Measurements from ENCODE around the gene CARD11. TPM values are rescaled to one million over a fixed set of nuclear protein-coding genes. Genes with fewer than 3 reads are reported as not detected.

CARD11 gene
- polyA plus RNA-seq, 1 donor from 2014 or later: not detected

DNA sequence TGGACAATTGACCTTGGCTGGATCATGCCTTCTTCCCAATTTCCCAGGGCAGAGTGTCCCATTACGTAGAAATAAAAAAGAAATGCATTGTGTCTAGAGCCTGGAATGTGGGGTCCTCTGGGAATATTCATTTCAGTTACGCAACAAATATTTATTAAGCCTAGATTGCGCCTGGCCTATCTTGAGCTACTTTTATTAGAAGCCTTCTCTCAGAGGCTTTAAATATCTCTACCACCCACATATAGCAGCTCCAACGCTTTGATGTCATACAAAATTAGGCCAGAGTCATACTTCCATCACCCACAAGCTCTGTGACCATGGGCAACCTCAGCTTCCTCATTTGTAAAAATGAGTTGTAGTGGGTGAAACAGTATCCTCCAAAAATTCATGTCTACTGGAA, 24.9 kb upstream of the CARD11 start:
- Histone ChIP-seq H3K27me3 (ENCODE audit: insufficient read depth, low read depth, low read length) (no peaks in the 10 kb centered on the region), H3K4me2 (ENCODE audit: low read length) (no peak overlapping the region), H3K9me3 (ENCODE audit: low read length) (no peaks in the 10 kb centered on the region), H3K36me3 (ENCODE audit: insufficient read depth, low read length) (no peaks in the 10 kb centered on the region), H3K9ac (ENCODE audit: low read length) (no peak overlapping the region), H4K20me1 (ENCODE audit: insufficient read depth) (no peaks in the 10 kb centered on the region), H3K27ac (ENCODE audit: low read length) (no peak overlapping the region), H3F3A (ENCODE audit: insufficient read depth, low read length, poor library complexity, severe bottlenecking) (no peaks in the 10 kb centered on the region), H3K79me2 (replicated peaks; ENCODE audit: insufficient read depth, low read length) (no peaks in the 10 kb centered on the region), H2AFZ (ENCODE audit: low read depth, low read length) (no peak overlapping the region), H3K9me2 (ENCODE audit: insufficient read depth, low read length) (no peaks in the 10 kb centered on the region), H3K4me3 (ENCODE audit: low read length) (no peak overlapping the region)
- TF ChIP-seq SMC3 (conservative IDR thresholded peaks at IDR 0.05; ENCODE audit: poor library complexity) (no peak), MXI1 (conservative IDR thresholded peaks at IDR 0.05; ENCODE audit: poor library complexity, severe bottlenecking) (no peak), POLR2AphosphoS5 (IDR thresholded peaks at IDR 0.05) (no peak), TAF1 (IDR thresholded peaks at IDR 0.05; ENCODE audit: low read depth) (no peak), EZH2 (IDR thresholded peaks at IDR 0.05; ENCODE audit: borderline replicate concordance, insufficient read depth, low read length, poor library complexity, severe bottlenecking) (no peak), EP300 (conservative IDR thresholded peaks at IDR 0.05; ENCODE audit: poor library complexity, severe bottlenecking) (no peak), RAD21 (conservative IDR thresholded peaks at IDR 0.05) (no peak)
- TF ChIP-seq, protein P1, sequence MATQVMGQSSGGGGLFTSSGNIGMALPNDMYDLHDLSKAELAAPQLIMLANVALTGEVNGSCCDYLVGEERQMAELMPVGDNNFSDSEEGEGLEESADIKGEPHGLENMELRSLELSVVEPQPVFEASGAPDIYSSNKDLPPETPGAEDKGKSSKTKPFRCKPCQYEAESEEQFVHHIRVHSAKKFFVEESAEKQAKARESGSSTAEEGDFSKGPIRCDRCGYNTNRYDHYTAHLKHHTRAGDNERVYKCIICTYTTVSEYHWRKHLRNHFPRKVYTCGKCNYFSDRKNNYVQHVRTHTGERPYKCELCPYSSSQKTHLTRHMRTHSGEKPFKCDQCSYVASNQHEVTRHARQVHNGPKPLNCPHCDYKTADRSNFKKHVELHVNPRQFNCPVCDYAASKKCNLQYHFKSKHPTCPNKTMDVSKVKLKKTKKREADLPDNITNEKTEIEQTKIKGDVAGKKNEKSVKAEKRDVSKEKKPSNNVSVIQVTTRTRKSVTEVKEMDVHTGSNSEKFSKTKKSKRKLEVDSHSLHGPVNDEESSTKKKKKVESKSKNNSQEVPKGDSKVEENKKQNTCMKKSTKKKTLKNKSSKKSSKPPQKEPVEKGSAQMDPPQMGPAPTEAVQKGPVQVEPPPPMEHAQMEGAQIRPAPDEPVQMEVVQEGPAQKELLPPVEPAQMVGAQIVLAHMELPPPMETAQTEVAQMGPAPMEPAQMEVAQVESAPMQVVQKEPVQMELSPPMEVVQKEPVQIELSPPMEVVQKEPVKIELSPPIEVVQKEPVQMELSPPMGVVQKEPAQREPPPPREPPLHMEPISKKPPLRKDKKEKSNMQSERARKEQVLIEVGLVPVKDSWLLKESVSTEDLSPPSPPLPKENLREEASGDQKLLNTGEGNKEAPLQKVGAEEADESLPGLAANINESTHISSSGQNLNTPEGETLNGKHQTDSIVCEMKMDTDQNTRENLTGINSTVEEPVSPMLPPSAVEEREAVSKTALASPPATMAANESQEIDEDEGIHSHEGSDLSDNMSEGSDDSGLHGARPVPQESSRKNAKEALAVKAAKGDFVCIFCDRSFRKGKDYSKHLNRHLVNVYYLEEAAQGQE (IDR thresholded peaks at IDR 0.05; ENCODE audit: borderline replicate concordance): no peak
- TF ChIP-seq, protein P2, sequence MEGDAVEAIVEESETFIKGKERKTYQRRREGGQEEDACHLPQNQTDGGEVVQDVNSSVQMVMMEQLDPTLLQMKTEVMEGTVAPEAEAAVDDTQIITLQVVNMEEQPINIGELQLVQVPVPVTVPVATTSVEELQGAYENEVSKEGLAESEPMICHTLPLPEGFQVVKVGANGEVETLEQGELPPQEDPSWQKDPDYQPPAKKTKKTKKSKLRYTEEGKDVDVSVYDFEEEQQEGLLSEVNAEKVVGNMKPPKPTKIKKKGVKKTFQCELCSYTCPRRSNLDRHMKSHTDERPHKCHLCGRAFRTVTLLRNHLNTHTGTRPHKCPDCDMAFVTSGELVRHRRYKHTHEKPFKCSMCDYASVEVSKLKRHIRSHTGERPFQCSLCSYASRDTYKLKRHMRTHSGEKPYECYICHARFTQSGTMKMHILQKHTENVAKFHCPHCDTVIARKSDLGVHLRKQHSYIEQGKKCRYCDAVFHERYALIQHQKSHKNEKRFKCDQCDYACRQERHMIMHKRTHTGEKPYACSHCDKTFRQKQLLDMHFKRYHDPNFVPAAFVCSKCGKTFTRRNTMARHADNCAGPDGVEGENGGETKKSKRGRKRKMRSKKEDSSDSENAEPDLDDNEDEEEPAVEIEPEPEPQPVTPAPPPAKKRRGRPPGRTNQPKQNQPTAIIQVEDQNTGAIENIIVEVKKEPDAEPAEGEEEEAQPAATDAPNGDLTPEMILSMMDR (IDR thresholded peaks at IDR 0.05; ENCODE audit: poor library complexity, severe bottlenecking): no peak

DNA sequence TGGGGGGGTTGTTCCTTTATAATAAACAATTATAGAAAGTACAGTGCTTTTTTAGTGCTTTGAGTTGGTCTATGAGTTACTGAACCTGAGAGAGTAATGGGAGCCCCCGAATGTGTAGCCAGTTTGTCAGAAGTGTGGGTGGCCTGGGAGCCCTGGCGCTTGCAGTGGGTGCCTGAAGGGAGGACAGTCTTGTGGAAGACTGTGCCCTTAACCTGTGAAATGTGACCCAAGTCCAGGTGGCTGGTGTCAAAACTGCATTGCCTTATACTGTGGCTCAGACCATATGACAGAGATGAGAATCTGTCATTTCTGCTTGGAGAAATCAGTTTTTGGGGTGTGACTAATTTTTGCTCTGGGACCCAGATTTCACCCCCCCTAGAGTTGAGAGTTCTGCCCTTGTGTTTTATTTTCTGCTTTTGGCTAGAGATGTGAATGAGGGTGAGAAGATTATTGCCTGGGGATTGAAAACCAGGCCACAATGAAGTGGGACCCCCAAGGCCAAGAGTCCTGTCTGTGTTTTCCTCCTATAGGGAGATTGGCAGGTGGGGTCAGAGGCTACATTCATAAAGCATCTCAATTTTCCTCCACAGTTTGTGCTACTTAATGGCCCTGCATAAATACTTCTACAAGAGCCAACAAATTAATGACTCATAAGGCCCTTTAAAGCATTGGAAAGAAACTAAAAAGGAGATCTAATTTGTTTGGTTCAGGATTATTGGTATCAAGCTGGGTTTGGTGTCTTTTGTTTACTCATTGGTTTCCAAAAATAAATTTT, 24.1 kb upstream of the CARD11 start:
- Histone ChIP-seq H3K4me2 (ENCODE audit: low read length) (no peak overlapping the region), H3K9ac (ENCODE audit: low read length) (no peak overlapping the region), H2AFZ (ENCODE audit: low read depth, low read length) (no peak overlapping the region), H3K4me3 (ENCODE audit: low read length) (no peak overlapping the region), H4K20me1 (ENCODE audit: insufficient read depth) (no peaks in the 10 kb centered on the region), H3K9me3 (ENCODE audit: low read length) (no peaks in the 10 kb centered on the region), H3K9me2 (ENCODE audit: insufficient read depth, low read length) (no peaks in the 10 kb centered on the region), H3K27me3 (ENCODE audit: insufficient read depth, low read depth, low read length) (no peaks in the 10 kb centered on the region), H3F3A (ENCODE audit: insufficient read depth, low read length, poor library complexity, severe bottlenecking) (no peaks in the 10 kb centered on the region), H3K27ac (ENCODE audit: low read length) (no peak overlapping the region), H3K79me2 (replicated peaks; ENCODE audit: insufficient read depth, low read length) (no peaks in the 10 kb centered on the region), H3K36me3 (ENCODE audit: insufficient read depth, low read length) (no peaks in the 10 kb centered on the region)
- TF ChIP-seq SMC3 (conservative IDR thresholded peaks at IDR 0.05; ENCODE audit: poor library complexity) (no peak), EP300 (conservative IDR thresholded peaks at IDR 0.05; ENCODE audit: poor library complexity, severe bottlenecking) (no peak), POLR2AphosphoS5 (IDR thresholded peaks at IDR 0.05) (no peak), RAD21 (conservative IDR thresholded peaks at IDR 0.05) (no peak), EZH2 (IDR thresholded peaks at IDR 0.05; ENCODE audit: borderline replicate concordance, insufficient read depth, low read length, poor library complexity, severe bottlenecking) (no peak), TAF1 (IDR thresholded peaks at IDR 0.05; ENCODE audit: low read depth) (no peak), MXI1 (conservative IDR thresholded peaks at IDR 0.05; ENCODE audit: poor library complexity, severe bottlenecking) (no peak)
- TF ChIP-seq, protein P1 (IDR thresholded peaks at IDR 0.05; ENCODE audit: borderline replicate concordance): no peak
- TF ChIP-seq, protein P2 (IDR thresholded peaks at IDR 0.05; ENCODE audit: poor library complexity, severe bottlenecking): no peak
